Measurements from ENCODE around the gene PCP2. TPM values are rescaled to one million over a fixed set of nuclear protein-coding genes. Genes with fewer than 3 reads are reported as not detected.

PCP2 gene
- total and polyA plus RNA-seq, 2 of the 13 experiments (the other 11 are each of a cell fraction or from before 2014, with no cell fraction given): 0.62 TPM; not detected in 1

DNA sequence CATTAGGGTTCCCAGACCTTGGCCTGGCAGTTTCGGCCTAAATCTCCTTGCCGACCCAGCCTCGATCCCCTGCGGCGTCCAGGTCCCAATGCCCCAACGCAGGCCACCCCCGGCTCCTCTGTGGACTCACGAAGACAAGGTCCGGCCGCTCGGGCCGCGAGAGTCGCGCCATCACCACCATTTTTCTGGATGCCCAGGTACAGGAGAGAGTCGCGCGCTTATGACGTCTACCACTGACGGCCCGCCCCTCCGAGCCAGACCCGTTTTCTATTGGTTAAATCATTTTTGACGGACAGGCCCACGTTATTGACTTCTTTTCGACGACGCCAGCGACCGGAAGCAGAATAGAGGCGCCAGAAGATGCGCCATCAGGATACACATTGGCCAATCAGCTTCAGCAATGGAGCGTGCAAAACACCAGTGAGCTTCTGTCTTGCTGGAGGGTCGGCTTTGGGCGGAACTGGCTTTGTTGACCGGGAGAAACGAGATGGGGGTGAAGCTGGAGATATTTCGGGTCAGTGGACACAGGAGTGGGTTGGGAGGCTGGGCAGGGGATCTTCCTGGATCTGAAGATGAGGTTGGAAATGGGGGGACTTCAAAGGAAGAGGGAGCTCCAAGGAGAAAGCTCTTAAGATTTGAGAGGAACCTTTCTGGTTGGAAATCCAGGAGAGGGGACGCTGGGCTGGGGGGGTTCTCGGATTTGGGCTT, 4.0 kb downstream of the PCP2 start, which contains the start of the genes PET100 and XAB2 (continued):
- TF ChIP-seq TOPORS (CRISPR knock-in tag; IDR thresholded peaks at IDR 0.05) (peak; percentile 27; the same call in 1 of the 2 replicates), IRX3 (CRISPR knock-in tag; IDR thresholded peaks at IDR 0.05; ENCODE audit: borderline replicate concordance, low read depth) (no peak), CHCHD3 (CRISPR knock-in tag; IDR thresholded peaks at IDR 0.05) (no peak), TRIM24 (CRISPR knock-in tag; IDR thresholded peaks at IDR 0.05) (no peak), ZNF350 (CRISPR knock-in tag; IDR thresholded peaks at IDR 0.05; ENCODE audit: borderline replicate concordance, low read depth) (peak; percentile 32; the same call in 1 of the 2 replicates), NR2F1 (CRISPR knock-in tag; IDR thresholded peaks at IDR 0.05) (no peak), ATF1 (CRISPR knock-in tag; IDR thresholded peaks at IDR 0.05) (peak; percentile 100), KDM5B (CRISPR knock-in tag; IDR thresholded peaks at IDR 0.05; ENCODE audit: borderline replicate concordance) (peak; percentile 61; the same call in 1 of the 2 replicates), AKNA (CRISPR knock-in tag; IDR thresholded peaks at IDR 0.05; ENCODE audit: borderline replicate concordance) (no peak), BRD4 (CRISPR knock-in tag; IDR thresholded peaks at IDR 0.05) (no peak; the same call in 1 of the 2 replicates)
- TF ChIP-seq, protein P1, sequence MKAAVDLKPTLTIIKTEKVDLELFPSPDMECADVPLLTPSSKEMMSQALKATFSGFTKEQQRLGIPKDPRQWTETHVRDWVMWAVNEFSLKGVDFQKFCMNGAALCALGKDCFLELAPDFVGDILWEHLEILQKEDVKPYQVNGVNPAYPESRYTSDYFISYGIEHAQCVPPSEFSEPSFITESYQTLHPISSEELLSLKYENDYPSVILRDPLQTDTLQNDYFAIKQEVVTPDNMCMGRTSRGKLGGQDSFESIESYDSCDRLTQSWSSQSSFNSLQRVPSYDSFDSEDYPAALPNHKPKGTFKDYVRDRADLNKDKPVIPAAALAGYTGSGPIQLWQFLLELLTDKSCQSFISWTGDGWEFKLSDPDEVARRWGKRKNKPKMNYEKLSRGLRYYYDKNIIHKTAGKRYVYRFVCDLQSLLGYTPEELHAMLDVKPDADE (CRISPR knock-in tag; IDR thresholded peaks at IDR 0.05): no peak
- TF ChIP-seq, protein P2, sequence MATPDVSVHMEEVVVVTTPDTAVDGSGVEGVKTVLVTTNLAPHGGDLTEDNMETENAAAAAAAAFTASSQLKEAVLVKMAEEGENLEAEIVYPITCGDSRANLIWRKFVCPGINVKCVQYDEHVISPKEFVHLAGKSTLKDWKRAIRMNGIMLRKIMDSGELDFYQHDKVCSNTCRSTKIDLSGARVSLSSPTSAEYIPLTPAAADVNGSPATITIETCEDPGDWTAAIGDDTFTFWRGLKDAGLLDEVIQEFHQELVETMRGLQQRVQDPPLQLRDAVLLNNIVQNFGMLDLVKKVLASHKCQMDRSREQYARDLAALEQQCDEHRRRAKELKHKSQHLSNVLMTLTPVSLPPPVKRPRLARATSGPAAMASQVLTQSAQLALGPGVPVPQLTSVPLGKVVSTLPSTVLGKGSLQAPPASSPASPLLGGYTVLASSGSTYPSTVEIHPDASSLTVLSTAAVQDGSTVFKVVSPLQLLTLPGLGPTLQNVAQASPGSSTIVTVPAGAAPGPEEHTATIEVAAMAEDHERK (CRISPR knock-in tag; IDR thresholded peaks at IDR 0.05; ENCODE audit: low read depth): peak; percentile 49; the same call in 1 of the 2 replicates
- TF ChIP-seq, protein P3, sequence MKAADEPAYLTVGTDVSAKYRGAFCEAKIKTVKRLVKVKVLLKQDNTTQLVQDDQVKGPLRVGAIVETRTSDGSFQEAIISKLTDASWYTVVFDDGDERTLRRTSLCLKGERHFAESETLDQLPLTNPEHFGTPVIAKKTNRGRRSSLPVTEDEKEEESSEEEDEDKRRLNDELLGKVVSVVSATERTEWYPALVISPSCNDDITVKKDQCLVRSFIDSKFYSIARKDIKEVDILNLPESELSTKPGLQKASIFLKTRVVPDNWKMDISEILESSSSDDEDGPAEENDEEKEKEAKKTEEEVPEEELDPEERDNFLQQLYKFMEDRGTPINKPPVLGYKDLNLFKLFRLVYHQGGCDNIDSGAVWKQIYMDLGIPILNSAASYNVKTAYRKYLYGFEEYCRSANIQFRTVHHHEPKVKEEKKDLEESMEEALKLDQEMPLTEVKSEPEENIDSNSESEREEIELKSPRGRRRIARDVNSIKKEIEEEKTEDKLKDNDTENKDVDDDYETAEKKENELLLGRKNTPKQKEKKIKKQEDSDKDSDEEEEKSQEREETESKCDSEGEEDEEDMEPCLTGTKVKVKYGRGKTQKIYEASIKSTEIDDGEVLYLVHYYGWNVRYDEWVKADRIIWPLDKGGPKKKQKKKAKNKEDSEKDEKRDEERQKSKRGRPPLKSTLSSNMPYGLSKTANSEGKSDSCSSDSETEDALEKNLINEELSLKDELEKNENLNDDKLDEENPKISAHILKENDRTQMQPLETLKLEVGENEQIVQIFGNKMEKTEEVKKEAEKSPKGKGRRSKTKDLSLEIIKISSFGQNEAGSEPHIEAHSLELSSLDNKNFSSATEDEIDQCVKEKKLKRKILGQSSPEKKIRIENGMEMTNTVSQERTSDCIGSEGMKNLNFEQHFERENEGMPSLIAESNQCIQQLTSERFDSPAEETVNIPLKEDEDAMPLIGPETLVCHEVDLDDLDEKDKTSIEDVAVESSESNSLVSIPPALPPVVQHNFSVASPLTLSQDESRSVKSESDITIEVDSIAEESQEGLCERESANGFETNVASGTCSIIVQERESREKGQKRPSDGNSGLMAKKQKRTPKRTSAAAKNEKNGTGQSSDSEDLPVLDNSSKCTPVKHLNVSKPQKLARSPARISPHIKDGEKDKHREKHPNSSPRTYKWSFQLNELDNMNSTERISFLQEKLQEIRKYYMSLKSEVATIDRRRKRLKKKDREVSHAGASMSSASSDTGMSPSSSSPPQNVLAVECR (CRISPR knock-in tag; IDR thresholded peaks at IDR 0.05; ENCODE audit: borderline replicate concordance): peak; percentile 90
- TF ChIP-seq, protein P4, sequence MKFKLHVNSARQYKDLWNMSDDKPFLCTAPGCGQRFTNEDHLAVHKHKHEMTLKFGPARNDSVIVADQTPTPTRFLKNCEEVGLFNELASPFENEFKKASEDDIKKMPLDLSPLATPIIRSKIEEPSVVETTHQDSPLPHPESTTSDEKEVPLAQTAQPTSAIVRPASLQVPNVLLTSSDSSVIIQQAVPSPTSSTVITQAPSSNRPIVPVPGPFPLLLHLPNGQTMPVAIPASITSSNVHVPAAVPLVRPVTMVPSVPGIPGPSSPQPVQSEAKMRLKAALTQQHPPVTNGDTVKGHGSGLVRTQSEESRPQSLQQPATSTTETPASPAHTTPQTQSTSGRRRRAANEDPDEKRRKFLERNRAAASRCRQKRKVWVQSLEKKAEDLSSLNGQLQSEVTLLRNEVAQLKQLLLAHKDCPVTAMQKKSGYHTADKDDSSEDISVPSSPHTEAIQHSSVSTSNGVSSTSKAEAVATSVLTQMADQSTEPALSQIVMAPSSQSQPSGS (CRISPR knock-in tag; IDR thresholded peaks at IDR 0.05): no peak; the same call in 1 of the 2 replicates
